Endodermal cell (in vitro differentiated cells): ENCODE data around the gene MKLN1. TPM values are rescaled to one million over a fixed set of nuclear protein-coding genes. Genes with fewer than 3 reads are reported as not detected.
A peak's percentile ranks its signal among the peaks of the same experiment; 100 is the strongest.

Experiments used
- DNase-seq: peaks from one replicate; pipeline ENCODE4 v3.0.0-alpha.2; 2017
- H3K27ac ChIP-seq: 2 replicates; pipeline ENCODE4 v1.5.1; 2013; ENCODE audit warnings: mild to moderate bottlenecking, low read depth, low read length, moderate library complexity
- H3K27me3 ChIP-seq: 2 replicates; pipeline ENCODE4 v1.6.1; 2013; ENCODE audit warnings: mild to moderate bottlenecking, low read length, moderate library complexity; ENCODE audit not compliant: insufficient read depth, control insufficient read depth, poor library complexity, severe bottlenecking
- H3K36me3 ChIP-seq: 2 replicates; pipeline ENCODE4 v1.7.0; 2013; ENCODE audit warnings: mild to moderate bottlenecking, low read length, moderate library complexity; ENCODE audit not compliant: control insufficient read depth, insufficient read depth
- H3K4me1 ChIP-seq: one replicate; pipeline ENCODE4 v1.7.0; 2013; ENCODE audit warnings: low read length; ENCODE audit not compliant: control insufficient read depth, insufficient read depth
- H3K4me3 ChIP-seq: 2 replicates; pipeline ENCODE4 v1.5.1; 2013; ENCODE audit warnings: mild to moderate bottlenecking, low read length, moderate library complexity
- H3K9ac ChIP-seq: 2 replicates; pipeline ENCODE4 v1.6.1; 2013; ENCODE audit warnings: mild to moderate bottlenecking, low read length, moderate library complexity; ENCODE audit not compliant: poor library complexity, severe bottlenecking; ENCODE audit errors: extremely low read depth
- H3K9me3 ChIP-seq: 2 replicates; pipeline ENCODE4 v1.6.1; 2013; ENCODE audit warnings: mild to moderate bottlenecking, low read length, moderate library complexity; ENCODE audit not compliant: control insufficient read depth
- H3K27ac Mint-ChIP-seq: 2 replicates; pipeline ENCODE4 v1.8.0; 2020; ENCODE audit warnings: mixed read lengths
- H3K27me3 Mint-ChIP-seq: 2 replicates; pipeline ENCODE4 v1.8.0; 2021; ENCODE audit warnings: mild to moderate bottlenecking, mixed read lengths; ENCODE audit not compliant: insufficient read depth
- H3K36me3 Mint-ChIP-seq: 2 replicates; pipeline ENCODE4 v1.8.0; 2020; ENCODE audit warnings: low read depth, mixed read lengths
- H3K4me1 Mint-ChIP-seq: 2 replicates; pipeline ENCODE4 v1.8.0; 2020; ENCODE audit warnings: mixed read lengths
- H3K4me3 Mint-ChIP-seq: 2 replicates; pipeline ENCODE4 v1.8.0; 2020; ENCODE audit warnings: mild to moderate bottlenecking, moderate library complexity, mixed read lengths
- H3K9me3 Mint-ChIP-seq: 2 replicates; pipeline ENCODE4 v1.8.0; 2020; ENCODE audit warnings: mild to moderate bottlenecking, mixed read lengths
- WGBS, 2 experiments: methylation state at CpG; one replicate each; pipeline versions ENCODE4 v1.1.5 to v1.1.7; 2013; ENCODE audit warnings: missing lambda C conversion rate in 2 of 2, mixed read lengths in 1 of 2; ENCODE audit not compliant: insufficient coverage in 1 of 2, insufficient read length in 1 of 2; 5-methylcytosine and 5-hydroxymethylcytosine counted together
- total RNA-seq, 2 donors: library from RNA; stranded (reverse); fragmentation: NEBNext Ultra II Directional in 1 of 2; extraction: Animal tissue kit (Norgen Biotek cat#: 25700) in 1 of 2; gene quantifications; 2 replicates in 1 of 2; 3 replicates in 1 of 2; pipeline ENCODE4 v1.2.1, GENCODE V29; 2021
- TF ChIP-seq, protein P1 (sequence below): fragments of 200-600 bp; sonication (generic); conservative IDR thresholded peaks from 2 replicates; pipeline ENCODE4 v1.5.0; 2021; ENCODE audit warnings: antibody characterized with exemption, mild to moderate bottlenecking

The MKLN1 gene
- total RNA-seq, 2 donors from 2014 or later = 69.3 to 71.8 TPM

DNA sequence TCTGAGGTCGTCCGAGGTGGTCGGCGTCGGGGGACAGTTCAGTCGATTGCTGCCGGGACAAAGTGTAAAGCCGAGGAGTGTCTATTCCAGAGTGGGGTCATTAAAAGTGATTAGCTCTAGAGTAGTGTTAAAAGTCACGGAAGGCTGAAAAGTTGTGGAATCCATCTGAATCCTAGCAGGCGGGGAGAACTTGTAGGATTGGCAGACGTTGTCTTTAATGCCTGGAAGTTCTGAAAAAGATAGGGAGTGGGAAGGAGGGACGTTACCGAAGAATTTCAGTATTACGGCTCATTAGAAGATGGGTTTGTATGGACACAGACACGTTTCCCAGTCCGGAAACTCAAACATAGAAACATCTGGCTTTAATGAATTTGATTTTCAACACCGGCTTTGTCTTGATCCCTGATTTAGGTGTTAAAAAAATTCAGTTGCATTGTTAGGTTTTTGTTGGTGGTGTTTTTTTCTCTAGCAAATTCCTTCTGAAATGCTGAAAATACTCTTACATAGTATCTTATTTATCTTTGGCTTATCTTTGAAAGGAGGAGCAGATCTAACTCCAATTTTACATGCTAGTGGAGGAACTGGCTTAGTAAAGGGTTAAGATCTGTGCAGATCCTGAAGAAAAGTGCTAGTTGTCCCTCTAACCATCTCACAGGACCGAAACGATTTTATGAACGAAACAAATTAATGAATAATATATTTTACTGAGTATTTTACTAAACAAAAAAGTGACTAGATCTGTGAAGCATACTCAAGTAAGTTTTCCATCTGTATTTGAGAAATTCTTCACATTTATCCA lies 900 bp downstream of the MKLN1 start:
- peaks cover 7% of the 10 kb centered on the region for H3K36me3 ChIP-seq
- no peak for DNase-seq
- Mint-ChIP-seq H3K9me3 (no peaks in the 10 kb centered on the region), H3K36me3 (peaks cover 8% of the 10 kb centered on the region), H3K27me3 (no peaks in the 10 kb centered on the region), H3K4me3 (peak overlapping the region; percentile 100), H3K4me1 (peaks cover 30% of the 10 kb centered on the region), H3K27ac (peak overlapping the region; percentile 96)
- H3K27ac ChIP-seq = peak overlapping the region; percentile 92
- WGBS, 2 experiments = 0 to 1% methylated on average over 12 to 17 of the region's 20 CpGs
- peak overlapping the region; percentile 95 for H3K4me3 ChIP-seq
- H3K9me3 ChIP-seq = no peaks in the 10 kb centered on the region
- TF ChIP-seq, protein P1, sequence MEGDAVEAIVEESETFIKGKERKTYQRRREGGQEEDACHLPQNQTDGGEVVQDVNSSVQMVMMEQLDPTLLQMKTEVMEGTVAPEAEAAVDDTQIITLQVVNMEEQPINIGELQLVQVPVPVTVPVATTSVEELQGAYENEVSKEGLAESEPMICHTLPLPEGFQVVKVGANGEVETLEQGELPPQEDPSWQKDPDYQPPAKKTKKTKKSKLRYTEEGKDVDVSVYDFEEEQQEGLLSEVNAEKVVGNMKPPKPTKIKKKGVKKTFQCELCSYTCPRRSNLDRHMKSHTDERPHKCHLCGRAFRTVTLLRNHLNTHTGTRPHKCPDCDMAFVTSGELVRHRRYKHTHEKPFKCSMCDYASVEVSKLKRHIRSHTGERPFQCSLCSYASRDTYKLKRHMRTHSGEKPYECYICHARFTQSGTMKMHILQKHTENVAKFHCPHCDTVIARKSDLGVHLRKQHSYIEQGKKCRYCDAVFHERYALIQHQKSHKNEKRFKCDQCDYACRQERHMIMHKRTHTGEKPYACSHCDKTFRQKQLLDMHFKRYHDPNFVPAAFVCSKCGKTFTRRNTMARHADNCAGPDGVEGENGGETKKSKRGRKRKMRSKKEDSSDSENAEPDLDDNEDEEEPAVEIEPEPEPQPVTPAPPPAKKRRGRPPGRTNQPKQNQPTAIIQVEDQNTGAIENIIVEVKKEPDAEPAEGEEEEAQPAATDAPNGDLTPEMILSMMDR = no peak
- no peaks in the 10 kb centered on the region for H3K4me1 ChIP-seq
- H3K27me3 ChIP-seq = no peaks in the 10 kb centered on the region
- peak overlapping the region; percentile 96 for H3K9ac ChIP-seq

DNA sequence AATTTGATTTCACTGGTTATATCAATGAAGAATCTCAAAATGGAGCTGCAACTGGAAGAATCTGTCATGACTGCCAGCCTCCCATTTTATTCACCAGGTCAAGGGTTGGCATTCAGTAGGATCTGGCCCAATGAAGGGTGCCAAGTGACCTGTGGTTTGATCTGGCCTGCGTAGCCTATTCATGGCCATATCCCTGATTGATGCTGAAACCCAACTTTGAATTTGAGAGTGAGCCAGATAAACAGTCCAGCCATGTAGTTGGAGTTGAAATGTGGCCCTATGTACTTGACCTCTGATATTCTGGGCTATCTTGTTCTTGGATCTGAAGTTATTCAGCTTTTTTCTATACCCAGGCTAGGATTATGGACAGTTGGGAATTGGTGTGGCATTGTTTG lies 1.5 kb downstream of the MKLN1 start:
- Histone ChIP-seq H3K27ac (no peak overlapping the region), H3K36me3 (peaks cover 7% of the 10 kb centered on the region), H3K27me3 (no peaks in the 10 kb centered on the region), H3K4me3 (peak overlapping the region; percentile 95), H3K4me1 (no peaks in the 10 kb centered on the region), H3K9me3 (no peaks in the 10 kb centered on the region), H3K9ac (peak overlapping the region; percentile 96)
- H3K9me3 Mint-ChIP-seq = no peaks in the 10 kb centered on the region
- peak; percentile 48 for DNase-seq
- H3K36me3 Mint-ChIP-seq = peaks cover 14% of the 10 kb centered on the region
- 84 to 88% methylated on average over 1 of the region's 1 CpG for WGBS, 2 experiments
- no peaks in the 10 kb centered on the region for H3K27me3 Mint-ChIP-seq
- peaks cover 25% of the 10 kb centered on the region for H3K4me1 Mint-ChIP-seq
- peak overlapping the region; percentile 100 for H3K4me3 Mint-ChIP-seq
- H3K27ac Mint-ChIP-seq = peak overlapping the region; percentile 37
- TF ChIP-seq, protein P1 = no peak

DNA sequence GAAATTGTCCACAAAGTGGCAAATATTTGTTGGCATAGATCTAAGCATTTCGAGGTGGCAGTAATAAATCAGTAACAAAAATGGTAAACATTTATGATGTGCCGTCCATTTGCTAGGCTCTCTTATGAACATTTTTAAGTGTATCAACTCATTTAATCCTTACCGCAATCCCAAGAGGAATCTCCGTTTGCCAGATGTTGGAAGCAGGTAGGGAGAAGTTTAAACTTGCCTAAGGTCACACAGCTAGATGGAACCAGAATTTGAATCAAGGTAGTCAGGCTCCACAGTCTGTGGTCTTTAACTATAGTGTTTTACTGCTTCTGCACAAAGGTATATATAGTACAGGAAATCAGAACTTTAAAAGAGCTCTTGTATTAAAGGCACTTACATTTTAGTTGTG lies 2.6 kb downstream of the MKLN1 start:
- Histone ChIP-seq H3K9ac (no peak overlapping the region), H3K27ac (no peak overlapping the region), H3K36me3 (peaks cover 7% of the 10 kb centered on the region), H3K4me3 (peak overlapping the region; percentile 95), H3K27me3 (no peaks in the 10 kb centered on the region), H3K4me1 (no peaks in the 10 kb centered on the region), H3K9me3 (peaks cover 7% of the 10 kb centered on the region)
- no peaks in the 10 kb centered on the region for H3K27me3 Mint-ChIP-seq
- TF ChIP-seq, protein P1 = no peak
- H3K4me1 Mint-ChIP-seq = peaks cover 21% of the 10 kb centered on the region
- peaks cover 22% of the 10 kb centered on the region for H3K36me3 Mint-ChIP-seq
- DNase-seq = no peak
- no peak overlapping the region for H3K27ac Mint-ChIP-seq
- H3K4me3 Mint-ChIP-seq = peak overlapping the region; percentile 100
- WGBS, 2 experiments = 92 to 95% methylated on average over 3 to 4 of the region's 4 CpGs
- H3K9me3 Mint-ChIP-seq = peaks cover 4% of the 10 kb centered on the region
